HG02870 (cell line): Measurements from ENCODE around the gene LPIN1.
A peak's percentile ranks its signal among the peaks of the same experiment; 100 is the strongest.
"Not testable (repeated sequence)": the region's sequence is repeated elsewhere in the genome, so short reads cannot be mapped to it uniquely, and the experiment has no call there.

Source experiments
- ATAC-seq: cut with Tn5 transposase; IDR thresholded peaks from one replicate; pipeline ENCODE4 v1.9.1; 2021; ENCODE audit warnings: mild to moderate bottlenecking, moderate library complexity; ENCODE audit not compliant: unreplicated experiment

Gene LPIN1

GRCh38 chr2:11829324-11829946, 83.0 kb downstream of the LPIN1 start:
- ATAC-seq = peak; percentile 14

GRCh38 chr2:11829947-11830707, 83.7 kb downstream of the LPIN1 start:
- peak; percentile 84 for ATAC-seq

- no peak for ATAC-seq
Measured at GRCh38 chr2:11830708-11831301, 84.4 kb downstream of the LPIN1 start.

- no peak for ATAC-seq
Measured at GRCh38 chr2:11831415-11831814, 85.0 kb downstream of the LPIN1 start.

- ATAC-seq = no peak
Measured at GRCh38 chr2:11832531-11832930, 86.1 kb downstream of the LPIN1 start.

GRCh38 chr2:11833601-11834000, 87.2 kb downstream of the LPIN1 start:
- no peak for ATAC-seq

GRCh38 chr2:11835403-11835802, 89.0 kb downstream of the LPIN1 start:
- no peak for ATAC-seq

- ATAC-seq = no peak
Measured at GRCh38 chr2:11836647-11837219, 90.3 kb downstream of the LPIN1 start.

GRCh38 chr2:11837875-11838734, 91.7 kb downstream of the LPIN1 start:
- no peak for ATAC-seq

GRCh38 chr2:11839916-11840315, 93.5 kb downstream of the LPIN1 start:
- ATAC-seq = no peak

- no peak for ATAC-seq
Measured at GRCh38 chr2:11842336-11842735, 95.9 kb downstream of the LPIN1 start.

GRCh38 chr2:11844798-11845197, 98.4 kb downstream of the LPIN1 start:
- not testable (repeated sequence) for ATAC-seq

GRCh38 chr2:11847935-11848334, 101.5 kb downstream of the LPIN1 start:
- not testable (repeated sequence) for ATAC-seq

GRCh38 chr2:11850082-11850481, 103.7 kb downstream of the LPIN1 start:
- no peak for ATAC-seq

GRCh38 chr2:11852526-11853196, 106.2 kb downstream of the LPIN1 start:
- no peak for ATAC-seq

GRCh38 chr2:11853197-11853588, 106.8 kb downstream of the LPIN1 start:
- no peak for ATAC-seq

GRCh38 chr2:11855064-11855760, 108.8 kb downstream of the LPIN1 start:
- no peak for ATAC-seq

- ATAC-seq = no peak
Measured at GRCh38 chr2:11856095-11856494, 109.7 kb downstream of the LPIN1 start.

- no peak for ATAC-seq
Measured at GRCh38 chr2:11858883-11859282, 112.5 kb downstream of the LPIN1 start.

GRCh38 chr2:11859975-11860374, 113.5 kb downstream of the LPIN1 start:
- not testable (repeated sequence) for ATAC-seq
